RWPE2 (cell line): ENCODE data around the gene ATXN2.

ENCODE experiments used
- ATAC-seq: fragments of 200-7000 bp; cut with Tn5 transposase; 3 replicates; pipeline ENCODE4 v1.9.1; 2021; ENCODE audit warnings: low read depth
- DNase-seq: peaks from one replicate; pipeline ENCODE4 v3.0.0-alpha.2; 2020; ENCODE audit warnings: low spot score
- H3K27ac ChIP-seq: fragments of 450-650 bp; 2 replicates; pipeline ENCODE4 v1.5.1; 2017; ENCODE audit warnings: mild to moderate bottlenecking; ENCODE audit not compliant: poor library complexity, severe bottlenecking
- H3K27me3 ChIP-seq: fragments of 250-450 bp; sonication (Bioruptor Pico); 2 replicates; pipeline ENCODE4 v1.5.1; 2021; ENCODE audit warnings: mild to moderate bottlenecking, moderate library complexity; ENCODE audit not compliant: insufficient read depth, poor library complexity, severe bottlenecking
- H3K36me3 ChIP-seq: fragments of 250-450 bp; sonication (Bioruptor Pico); 2 replicates; pipeline ENCODE4 v1.5.1; 2020; ENCODE audit warnings: low read depth, mild to moderate bottlenecking, moderate library complexity
- H3K4me1 ChIP-seq: fragments of 250-450 bp; sonication (Bioruptor Pico); 2 replicates; pipeline ENCODE4 v1.5.1; 2021; ENCODE audit warnings: mild to moderate bottlenecking, moderate library complexity; ENCODE audit not compliant: insufficient read depth, poor library complexity, severe bottlenecking
- H3K4me3 ChIP-seq: fragments of 250-450 bp; sonication (Bioruptor Pico); 2 replicates; pipeline ENCODE4 v1.5.1; 2021; ENCODE audit warnings: mild to moderate bottlenecking, moderate library complexity; ENCODE audit not compliant: severe bottlenecking
- H3K9me3 ChIP-seq: fragments of 250-450 bp; sonication (Bioruptor Pico); 2 replicates; pipeline ENCODE4 v1.5.1; 2021; ENCODE audit warnings: mild to moderate bottlenecking, moderate library complexity; ENCODE audit not compliant: severe bottlenecking
- TF ChIP-seq, protein P1 (sequence below): fragments of 450-650 bp; IDR thresholded peaks from one replicate; pipeline ENCODE4 v1.5.1; 2017; ENCODE audit warnings: mild to moderate bottlenecking, moderate library complexity; ENCODE audit not compliant: poor library complexity, severe bottlenecking

ATXN2 gene

DNA sequence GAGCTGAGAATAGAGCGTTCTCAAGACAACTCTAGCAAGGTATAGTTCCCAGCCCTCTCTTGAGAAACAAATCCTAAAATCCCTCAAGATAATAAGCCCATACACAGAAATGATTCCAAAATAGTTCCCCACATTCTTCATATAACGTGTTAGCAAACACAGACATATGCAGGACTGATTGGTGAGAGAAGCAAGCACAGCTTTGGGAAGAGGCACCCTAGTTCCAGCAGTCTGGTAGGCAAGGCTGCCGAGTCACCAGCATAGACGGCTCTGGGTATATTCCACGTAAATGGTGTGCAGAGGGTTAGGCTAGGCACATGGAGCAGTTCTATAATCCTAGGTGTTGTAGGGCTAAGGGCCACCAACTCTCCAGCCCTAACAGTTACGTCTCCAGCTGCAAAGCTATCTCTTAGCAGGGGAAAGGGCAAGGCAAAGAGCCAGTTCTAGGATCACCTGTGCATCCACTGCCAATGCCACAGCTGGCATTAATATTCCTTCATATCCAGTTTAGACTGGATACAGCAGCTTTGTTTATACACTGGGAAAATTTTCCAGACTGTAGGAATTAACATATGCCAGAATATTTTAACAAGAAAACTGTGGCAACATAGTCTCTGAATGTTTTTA is 140.5 kb downstream of the ATXN2 start:
- ATAC-seq (no peak; the same call in 2 of the 3 replicates), DNase-seq (no peak)
- no peak overlapping the region for H3K27ac ChIP-seq
- H3K4me1 ChIP-seq = no peaks in the 10 kb centered on the region
- TF ChIP-seq, protein P1, sequence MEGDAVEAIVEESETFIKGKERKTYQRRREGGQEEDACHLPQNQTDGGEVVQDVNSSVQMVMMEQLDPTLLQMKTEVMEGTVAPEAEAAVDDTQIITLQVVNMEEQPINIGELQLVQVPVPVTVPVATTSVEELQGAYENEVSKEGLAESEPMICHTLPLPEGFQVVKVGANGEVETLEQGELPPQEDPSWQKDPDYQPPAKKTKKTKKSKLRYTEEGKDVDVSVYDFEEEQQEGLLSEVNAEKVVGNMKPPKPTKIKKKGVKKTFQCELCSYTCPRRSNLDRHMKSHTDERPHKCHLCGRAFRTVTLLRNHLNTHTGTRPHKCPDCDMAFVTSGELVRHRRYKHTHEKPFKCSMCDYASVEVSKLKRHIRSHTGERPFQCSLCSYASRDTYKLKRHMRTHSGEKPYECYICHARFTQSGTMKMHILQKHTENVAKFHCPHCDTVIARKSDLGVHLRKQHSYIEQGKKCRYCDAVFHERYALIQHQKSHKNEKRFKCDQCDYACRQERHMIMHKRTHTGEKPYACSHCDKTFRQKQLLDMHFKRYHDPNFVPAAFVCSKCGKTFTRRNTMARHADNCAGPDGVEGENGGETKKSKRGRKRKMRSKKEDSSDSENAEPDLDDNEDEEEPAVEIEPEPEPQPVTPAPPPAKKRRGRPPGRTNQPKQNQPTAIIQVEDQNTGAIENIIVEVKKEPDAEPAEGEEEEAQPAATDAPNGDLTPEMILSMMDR = no peak
- no peaks in the 10 kb centered on the region for H3K27me3 ChIP-seq
- H3K9me3 ChIP-seq = no peaks in the 10 kb centered on the region
- H3K4me3 ChIP-seq = no peak overlapping the region
- peaks cover 56% of the 10 kb centered on the region for H3K36me3 ChIP-seq

DNA sequence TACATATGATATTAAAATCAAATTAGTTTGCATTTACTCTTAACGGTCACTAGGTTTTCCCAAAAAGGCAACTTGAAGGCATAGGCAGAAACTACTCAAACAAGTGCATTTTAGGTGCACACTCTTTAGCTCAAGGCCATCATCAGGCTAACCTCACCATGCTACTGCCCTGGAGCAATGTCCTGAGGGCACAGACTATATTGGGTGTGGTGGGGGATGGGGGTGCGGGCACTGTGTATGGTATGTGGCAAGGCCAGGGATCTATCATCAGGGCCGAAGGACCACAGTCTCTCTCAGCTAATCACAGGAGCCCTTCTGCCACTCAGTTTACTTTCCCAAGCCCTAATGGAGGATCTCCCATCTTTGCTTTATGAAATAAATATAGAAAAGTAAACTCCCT is 141.5 kb downstream of the ATXN2 start:
- Histone ChIP-seq H3K4me1 (no peaks in the 10 kb centered on the region), H3K36me3 (peaks cover 60% of the 10 kb centered on the region), H3K4me3 (no peak overlapping the region), H3K27ac (no peak overlapping the region), H3K27me3 (no peaks in the 10 kb centered on the region), H3K9me3 (no peaks in the 10 kb centered on the region)
- TF ChIP-seq, protein P1 = no peak
- DNase-seq (no peak), ATAC-seq (no peak)

DNA sequence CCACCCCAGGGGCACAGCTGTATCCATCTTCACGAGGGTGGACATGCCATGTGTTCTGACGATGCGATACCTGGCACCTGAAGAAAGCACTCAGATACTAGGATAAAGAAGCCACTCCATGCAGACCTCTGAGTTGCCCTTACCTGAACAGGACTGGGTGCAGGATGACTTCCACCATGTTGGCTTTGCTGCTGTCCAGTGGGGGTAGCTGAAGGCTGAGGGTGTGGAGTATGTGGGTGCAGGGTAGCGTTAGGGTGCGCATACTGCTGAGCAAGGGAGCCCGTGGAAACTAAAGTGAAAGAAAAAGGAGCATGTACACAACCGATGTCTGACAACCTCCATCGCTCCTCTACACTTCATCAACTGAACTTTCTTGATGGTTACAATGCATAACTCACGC is 142.0 kb downstream of the ATXN2 start:
- Histone ChIP-seq H3K9me3 (no peaks in the 10 kb centered on the region), H3K4me3 (no peak overlapping the region), H3K4me1 (no peaks in the 10 kb centered on the region), H3K27ac (no peak overlapping the region), H3K36me3 (peaks cover 64% of the 10 kb centered on the region), H3K27me3 (no peaks in the 10 kb centered on the region)
- TF ChIP-seq, protein P1 = no peak
- ATAC-seq (no peak), DNase-seq (no peak)

GRCh38 chr12:111455448-111456320 is 143.4 kb downstream of the ATXN2 start:
- Histone ChIP-seq H3K36me3 (peaks cover 67% of the 10 kb centered on the region), H3K27me3 (no peaks in the 10 kb centered on the region), H3K4me3 (no peak overlapping the region), H3K27ac (no peak overlapping the region), H3K9me3 (no peaks in the 10 kb centered on the region), H3K4me1 (no peaks in the 10 kb centered on the region)
- ATAC-seq (no peak), DNase-seq (no peak)
- TF ChIP-seq, protein P1 = no peak
